Measurements from ENCODE around the gene TMEM167A.

DNA sequence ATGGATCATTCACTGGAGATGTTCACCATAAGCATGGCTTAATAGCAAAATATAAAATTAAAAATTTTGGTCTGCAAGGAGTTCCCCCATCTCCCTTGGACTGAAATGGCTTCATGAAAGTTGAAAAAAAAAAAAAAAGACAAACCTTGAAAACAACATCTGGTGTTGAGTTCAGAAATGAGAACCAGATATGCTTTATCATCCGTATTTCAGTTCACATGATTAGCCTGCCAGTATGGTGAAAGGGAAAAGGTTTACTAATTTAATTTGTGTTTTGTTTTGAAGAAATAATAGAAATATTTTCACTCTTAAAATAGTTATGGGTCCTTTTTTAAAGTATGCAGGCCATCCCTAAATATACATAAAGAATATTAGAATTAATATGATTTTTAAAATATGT is 67.8 kb downstream of the TMEM167A start:
- TF ChIP-seq POLR2AphosphoS5 (IDR thresholded peaks at IDR 0.05; ENCODE audit: low read depth) (no peak), JUNB (IDR thresholded peaks at IDR 0.05; ENCODE audit: unreplicated experiment) (no peak), EZH2phosphoT487 (IDR thresholded peaks at IDR 0.05; ENCODE audit: unreplicated experiment) (no peak)
- TF ChIP-seq, protein P1, sequence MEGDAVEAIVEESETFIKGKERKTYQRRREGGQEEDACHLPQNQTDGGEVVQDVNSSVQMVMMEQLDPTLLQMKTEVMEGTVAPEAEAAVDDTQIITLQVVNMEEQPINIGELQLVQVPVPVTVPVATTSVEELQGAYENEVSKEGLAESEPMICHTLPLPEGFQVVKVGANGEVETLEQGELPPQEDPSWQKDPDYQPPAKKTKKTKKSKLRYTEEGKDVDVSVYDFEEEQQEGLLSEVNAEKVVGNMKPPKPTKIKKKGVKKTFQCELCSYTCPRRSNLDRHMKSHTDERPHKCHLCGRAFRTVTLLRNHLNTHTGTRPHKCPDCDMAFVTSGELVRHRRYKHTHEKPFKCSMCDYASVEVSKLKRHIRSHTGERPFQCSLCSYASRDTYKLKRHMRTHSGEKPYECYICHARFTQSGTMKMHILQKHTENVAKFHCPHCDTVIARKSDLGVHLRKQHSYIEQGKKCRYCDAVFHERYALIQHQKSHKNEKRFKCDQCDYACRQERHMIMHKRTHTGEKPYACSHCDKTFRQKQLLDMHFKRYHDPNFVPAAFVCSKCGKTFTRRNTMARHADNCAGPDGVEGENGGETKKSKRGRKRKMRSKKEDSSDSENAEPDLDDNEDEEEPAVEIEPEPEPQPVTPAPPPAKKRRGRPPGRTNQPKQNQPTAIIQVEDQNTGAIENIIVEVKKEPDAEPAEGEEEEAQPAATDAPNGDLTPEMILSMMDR (conservative IDR thresholded peaks at IDR 0.05; ENCODE audit: low read depth in 2 of 2) = no peak

Measured in GM23338 (cell line).